HG02943 (cell line): Measurements from ENCODE around the gene ILK.
A peak's percentile ranks its signal among the peaks of the same experiment; 100 is the strongest.

Source experiments
- ATAC-seq: cut with Tn5 transposase; IDR thresholded peaks from one replicate; pipeline ENCODE4 v1.9.1; 2021; ENCODE audit warnings: mild to moderate bottlenecking, low read depth, moderate library complexity; ENCODE audit not compliant: unreplicated experiment

Gene ILK

GRCh38 chr11:6572215-6572614, 31.4 kb upstream of the ILK start:
- no peak for ATAC-seq

GRCh38 chr11:6574816-6575715, 28.5 kb upstream of the ILK start:
- no peak for ATAC-seq

GRCh38 chr11:6576471-6577373, 26.9 kb upstream of the ILK start:
- ATAC-seq = no peak

- no peak for ATAC-seq
Measured at GRCh38 chr11:6578134-6578533, 25.4 kb upstream of the ILK start.

- ATAC-seq = no peak
Measured at GRCh38 chr11:6579681-6580080, 23.9 kb upstream of the ILK start.

- ATAC-seq = no peak
Measured at GRCh38 chr11:6583584-6583983, 20.0 kb upstream of the ILK start.

- ATAC-seq = no peak
Measured at GRCh38 chr11:6584528-6584927, 19.0 kb upstream of the ILK start.

- ATAC-seq = no peak
Measured at GRCh38 chr11:6586434-6587359, 16.9 kb upstream of the ILK start.

GRCh38 chr11:6587360-6587953, 16.1 kb upstream of the ILK start:
- no peak for ATAC-seq

- ATAC-seq = no peak
Measured at GRCh38 chr11:6588018-6588417, 15.6 kb upstream of the ILK start.

GRCh38 chr11:6594142-6594768, 9.3 kb upstream of the ILK start:
- no peak for ATAC-seq

GRCh38 chr11:6596239-6596877, 7.2 kb upstream of the ILK start:
- no peak for ATAC-seq

- no peak for ATAC-seq
Measured at GRCh38 chr11:6598555-6598954, 5.0 kb upstream of the ILK start.

- no peak for ATAC-seq
Measured at GRCh38 chr11:6599449-6599848, 4.1 kb upstream of the ILK start.

- no peak for ATAC-seq
Measured at GRCh38 chr11:6599881-6600390, 3.6 kb upstream of the ILK start.

GRCh38 chr11:6601041-6601461, 2.5 kb upstream of the ILK start:
- no peak for ATAC-seq

GRCh38 chr11:6602096-6602940, 1.3 kb upstream of the ILK start:
- no peak for ATAC-seq

- peak; percentile 40 for ATAC-seq
Measured at GRCh38 chr11:6604081-6604626, 580 bp downstream of the ILK start.
